K562 (cell line): ENCODE measurements around the gene ALDOC.

Experiments used
- ARID1B ChIP-seq: fragments of 450-650 bp; IDR thresholded peaks from 2 replicates; pipeline ENCODE4 v1.6.1; 2016; ENCODE audit warnings: antibody characterized with exemption, mild to moderate bottlenecking, inconsistent platforms
- BCOR ChIP-seq: fragments of 450-650 bp; IDR thresholded peaks from 2 replicates; pipeline ENCODE4 v1.6.1; 2016
- CREM ChIP-seq: IDR thresholded peaks from 2 replicates; pipeline ENCODE4 v1.6.1; 2014; ENCODE audit warnings: antibody characterized with exemption, low read depth
- HMGN3 ChIP-seq: IDR thresholded peaks from 2 replicates; pipeline ENCODE4 v1.6.1; 2011; ENCODE audit warnings: borderline replicate concordance, low read depth, mild to moderate bottlenecking, mixed read lengths, low read length; ENCODE audit not compliant: insufficient read length; ENCODE audit errors: extremely low read depth
- POLR2A ChIP-seq: fragments of 450-650 bp; conservative IDR thresholded peaks from 2 replicates; pipeline ENCODE4 v1.6.1; 2016
- XRCC5 ChIP-seq: fragments of 200-400 bp; formaldehyde crosslinking; IDR thresholded peaks from 2 replicates; pipeline ENCODE4 v1.6.1; 2017; ENCODE audit warnings: low read depth, mild to moderate bottlenecking, low read length
- ZEB2 ChIP-seq: fragments of 450-650 bp; IDR thresholded peaks from 2 replicates; pipeline ENCODE4 v1.6.1; 2016
- TF ChIP-seq, protein P1 (sequence below): IDR thresholded peaks from 2 replicates; pipeline ENCODE4 v1.6.1; 2016; ENCODE audit warnings: missing genetic modification characterization, missing compliant biosample characterization

- TF ChIP-seq BCOR: no peak
- TF ChIP-seq ZEB2: no peak
- TF ChIP-seq ARID1B: no peak
- no peak for TF ChIP-seq CREM
- TF ChIP-seq POLR2A: no peak
- no peak for TF ChIP-seq HMGN3
- TF ChIP-seq, protein P1, sequence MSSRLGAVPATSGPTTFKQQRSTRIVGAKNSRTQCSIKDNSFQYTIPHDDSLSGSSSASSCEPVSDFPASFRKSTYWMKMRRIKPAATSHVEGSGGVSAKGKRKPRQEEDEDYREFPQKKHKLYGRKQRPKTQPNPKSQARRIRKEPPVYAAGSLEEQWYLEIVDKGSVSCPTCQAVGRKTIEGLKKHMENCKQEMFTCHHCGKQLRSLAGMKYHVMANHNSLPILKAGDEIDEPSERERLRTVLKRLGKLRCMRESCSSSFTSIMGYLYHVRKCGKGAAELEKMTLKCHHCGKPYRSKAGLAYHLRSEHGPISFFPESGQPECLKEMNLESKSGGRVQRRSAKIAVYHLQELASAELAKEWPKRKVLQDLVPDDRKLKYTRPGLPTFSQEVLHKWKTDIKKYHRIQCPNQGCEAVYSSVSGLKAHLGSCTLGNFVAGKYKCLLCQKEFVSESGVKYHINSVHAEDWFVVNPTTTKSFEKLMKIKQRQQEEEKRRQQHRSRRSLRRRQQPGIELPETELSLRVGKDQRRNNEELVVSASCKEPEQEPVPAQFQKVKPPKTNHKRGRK (tag): no peak
- TF ChIP-seq XRCC5: no peak
Observed at GRCh38 chr17:28582513-28582912, 5.8 kb upstream of the ALDOC start.
